ENCODE measurements around the gene LRRC3B.

GRCh38 chr3:26636096-26636727 is 13.6 kb downstream of the LRRC3B start:
- TF ChIP-seq POLR2A (IDR thresholded peaks at IDR 0.05): no peak
- TF ChIP-seq CTCF (IDR thresholded peaks at IDR 0.05): no peak
- TF ChIP-seq POLR2AphosphoS5 (IDR thresholded peaks at IDR 0.05): no peak
- no peak for TF ChIP-seq EP300 (IDR thresholded peaks at IDR 0.05)
